HPDE6-E6E7 (cell line): Measurements from ENCODE around the gene ETFA.
"Not testable (repeated sequence)": the region's sequence is repeated elsewhere in the genome, so short reads cannot be mapped to it uniquely, and the experiment has no call there.

Source experiments
- DNase-seq: peaks from one replicate; pipeline ENCODE4 v3.0.0; 2011; ENCODE audit warnings: missing footprints; ENCODE audit errors: extremely low spot score

ETFA gene

DNA sequence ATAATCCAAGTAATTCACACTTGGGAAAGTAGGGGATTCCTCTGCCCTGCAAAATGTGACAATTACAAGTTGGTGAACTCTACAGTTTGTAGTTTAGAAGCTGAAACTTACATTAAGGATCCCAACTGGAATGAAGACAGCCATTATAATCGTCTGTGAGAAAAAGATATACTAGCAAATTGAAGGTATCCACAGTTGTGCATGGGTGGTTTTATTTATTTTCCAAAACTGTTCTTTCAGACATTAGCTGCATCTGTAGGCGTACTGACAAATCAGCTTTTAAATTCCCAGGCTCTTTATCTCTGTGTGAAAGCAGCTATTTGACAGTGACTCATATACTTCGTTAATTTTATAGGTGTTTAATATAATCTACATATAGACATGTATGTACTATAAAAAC lies 12.8 kb upstream of the ETFA start:
- no peak for DNase-seq

DNA sequence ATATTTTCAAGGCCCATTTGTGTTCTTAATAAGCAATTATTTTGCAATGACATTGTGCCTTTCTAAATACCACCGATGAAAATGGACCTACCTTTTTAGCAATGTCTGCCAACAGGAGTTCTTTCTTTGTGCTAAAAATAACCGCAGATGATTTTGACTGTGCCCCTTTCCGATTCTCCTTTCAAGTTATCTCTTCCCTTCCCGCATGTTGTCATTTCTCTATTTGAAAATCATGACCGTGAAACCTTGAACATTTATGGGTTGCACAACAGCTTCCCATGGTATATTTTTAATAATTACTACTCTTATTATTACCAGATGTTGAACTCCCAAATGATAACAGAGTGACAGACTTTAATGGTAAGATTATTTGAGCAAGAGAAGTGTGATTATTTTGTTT lies 10.3 kb upstream of the ETFA start:
- no peak for DNase-seq

DNA sequence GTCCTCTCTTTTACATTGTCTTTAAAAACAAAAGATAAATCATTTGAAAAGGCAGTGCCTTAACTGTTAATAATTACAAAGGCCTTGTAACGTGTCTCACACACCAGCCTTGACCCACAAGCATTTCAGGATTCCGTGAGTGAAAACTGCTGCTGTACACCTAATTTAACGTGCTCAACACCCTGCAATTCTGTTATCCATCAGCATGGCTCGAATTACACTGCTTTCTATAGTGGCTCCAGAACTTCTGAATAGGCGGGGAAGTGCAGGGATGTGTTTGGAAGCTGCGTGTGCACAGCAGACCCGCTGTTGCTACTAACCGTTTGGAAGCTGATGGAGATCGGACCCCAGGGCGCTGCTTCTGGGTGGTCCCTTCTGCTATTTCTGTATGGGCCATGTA lies 9.9 kb upstream of the ETFA start:
- no peak for DNase-seq

DNA sequence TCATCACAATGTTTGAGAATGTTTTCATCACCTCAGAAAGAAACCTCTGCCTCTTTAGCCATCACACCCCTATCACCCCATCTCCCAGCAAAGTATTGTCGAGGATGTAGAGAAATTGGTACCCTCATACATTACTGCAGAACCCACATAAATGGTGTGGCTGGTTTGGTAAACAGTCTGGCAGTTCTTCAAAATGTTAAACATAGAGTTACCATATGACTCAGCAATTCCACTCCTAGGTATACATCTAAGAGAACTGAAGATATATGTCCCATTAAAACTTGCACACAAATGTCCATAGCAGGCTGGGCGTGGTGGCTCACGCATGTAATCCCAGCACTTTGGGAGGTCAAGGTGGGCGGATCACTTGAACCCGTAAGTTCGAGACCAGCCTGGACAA lies 8.7 kb upstream of the ETFA start:
- no peak for DNase-seq

DNA sequence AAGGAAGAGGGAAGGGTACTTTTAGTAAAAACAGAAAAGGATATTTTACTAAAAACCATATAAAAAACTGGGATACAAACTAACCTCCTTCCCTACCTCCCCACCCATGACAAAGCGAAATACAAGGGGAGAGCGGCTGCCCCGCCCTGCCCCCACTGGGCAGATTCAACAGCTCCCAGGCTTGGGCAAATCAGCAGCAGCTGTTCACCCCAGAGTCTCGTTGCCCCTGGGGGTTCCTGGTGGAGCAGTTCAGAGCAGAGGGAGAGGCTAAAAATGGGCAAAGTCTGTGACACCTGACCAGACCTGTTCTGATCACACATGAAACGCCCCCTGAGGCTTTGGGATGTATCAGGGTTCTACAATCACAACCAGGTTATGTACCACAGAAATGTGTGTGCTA lies 2.5 kb upstream of the ETFA start:
- no peak for DNase-seq

DNA sequence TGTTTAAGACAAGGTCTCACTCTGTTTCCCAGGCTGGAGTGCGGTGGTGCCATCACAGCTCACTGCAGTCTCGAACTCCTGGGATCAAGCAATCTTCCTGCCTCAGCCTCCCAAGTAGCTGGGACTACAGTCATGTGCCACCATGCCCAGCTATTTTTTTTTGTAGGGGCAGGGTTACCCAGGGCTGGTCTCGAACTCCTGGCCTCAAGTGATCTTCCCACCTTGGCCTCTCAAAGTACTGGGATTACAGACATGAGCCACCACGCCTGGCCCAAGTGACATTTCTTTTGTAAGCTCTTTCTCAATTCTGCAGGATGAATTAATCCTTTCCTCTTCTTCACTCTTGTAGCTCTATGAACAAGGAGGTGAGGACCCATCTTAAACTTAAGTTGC lies 1.9 kb upstream of the ETFA start:
- not testable (repeated sequence) for DNase-seq

DNA sequence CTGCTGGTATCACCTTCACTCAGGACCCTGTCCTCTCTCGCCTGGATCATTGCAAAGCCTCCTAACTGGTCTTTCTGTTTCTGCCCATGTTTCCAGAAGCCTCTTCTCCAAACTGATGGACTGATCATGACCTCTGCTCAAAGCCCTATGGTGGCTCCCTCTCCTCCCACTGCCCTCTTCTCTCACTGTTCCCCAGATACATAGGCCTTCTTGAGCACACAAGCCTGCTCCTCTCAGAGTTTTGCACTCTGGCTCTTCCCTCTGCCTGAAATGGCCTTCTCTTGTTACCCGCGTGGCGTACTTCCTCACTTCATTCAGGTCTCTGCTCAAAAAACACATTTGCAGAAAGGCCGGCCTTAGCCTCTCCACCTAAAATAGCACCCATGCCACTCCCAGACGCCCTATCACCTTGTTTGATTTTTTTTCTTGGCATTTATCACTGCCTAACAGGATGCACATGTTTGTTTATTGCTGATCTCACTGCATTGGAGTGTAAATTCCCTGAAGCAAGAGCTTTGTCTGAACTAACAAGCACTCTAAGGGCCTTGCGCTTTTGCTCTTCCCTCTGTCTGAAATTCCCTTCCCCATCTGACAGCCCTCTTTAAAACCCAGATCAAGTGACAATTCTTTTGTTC lies 1.4 kb upstream of the ETFA start:
- peak; percentile 44 for DNase-seq

DNA sequence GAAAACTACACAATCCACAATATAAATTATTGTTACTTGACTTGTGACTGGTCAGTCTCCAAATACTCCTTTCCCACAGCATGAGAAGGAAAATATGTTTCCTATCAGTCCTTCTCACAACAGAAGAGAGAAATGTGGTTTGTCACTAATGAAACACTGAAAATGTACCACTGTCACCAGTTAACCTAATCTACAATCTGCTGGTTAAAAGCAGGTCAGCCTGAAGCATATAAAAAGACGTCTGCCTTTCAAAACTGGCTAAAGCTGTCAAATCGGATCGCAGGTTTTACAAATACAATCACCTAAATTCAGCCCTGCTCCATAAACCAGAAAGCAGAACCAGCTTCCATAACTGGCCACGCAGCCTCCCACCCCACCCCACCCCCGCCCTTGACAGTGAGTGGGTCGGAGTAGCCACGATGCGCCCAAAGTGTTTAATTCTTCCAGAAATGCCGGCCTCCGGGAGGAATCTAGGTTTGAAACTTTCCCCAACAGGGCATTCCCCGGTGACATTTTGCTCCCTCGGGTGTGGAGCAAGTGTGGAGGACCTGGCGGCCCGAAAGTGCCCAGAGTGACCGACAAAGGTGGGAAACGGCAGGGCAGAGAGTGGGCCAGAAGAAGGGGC lies 682 bp downstream of the ETFA start:
- peak; percentile 17 for DNase-seq

DNA sequence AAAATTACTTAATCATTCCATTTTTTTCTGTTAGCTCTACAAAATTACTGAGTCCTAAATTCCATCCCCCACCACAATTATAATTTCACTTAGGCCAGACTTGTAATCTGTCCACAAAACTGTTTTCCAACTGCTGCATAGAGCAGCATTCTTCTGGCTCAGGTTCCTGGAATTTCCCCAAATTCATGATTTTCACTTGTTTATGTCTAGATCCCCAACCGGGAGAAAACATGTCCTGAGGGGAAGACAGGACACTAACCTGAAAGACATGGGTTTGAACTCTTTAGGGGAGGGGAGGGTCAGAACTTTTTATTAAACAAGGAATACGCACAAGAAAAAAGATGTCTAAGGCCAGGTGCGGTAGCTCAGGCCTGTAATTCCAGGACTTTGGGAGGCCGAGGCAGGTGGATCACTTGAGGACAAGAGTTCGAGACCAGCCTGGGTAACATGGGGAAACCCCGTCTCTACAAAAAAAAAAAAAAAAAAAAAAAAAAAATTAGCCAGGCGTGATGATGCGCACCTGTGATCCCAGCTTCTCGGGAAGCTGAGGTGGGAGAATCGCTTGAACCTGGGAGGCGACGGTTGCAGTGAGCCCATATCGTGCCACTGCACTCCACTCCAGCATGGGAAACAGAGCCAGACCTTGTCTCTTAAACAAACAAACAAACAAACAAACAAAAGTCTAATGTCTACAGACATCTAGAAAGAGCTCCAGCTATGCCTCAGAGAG lies 1.5 kb downstream of the ETFA start:
- no peak for DNase-seq

DNA sequence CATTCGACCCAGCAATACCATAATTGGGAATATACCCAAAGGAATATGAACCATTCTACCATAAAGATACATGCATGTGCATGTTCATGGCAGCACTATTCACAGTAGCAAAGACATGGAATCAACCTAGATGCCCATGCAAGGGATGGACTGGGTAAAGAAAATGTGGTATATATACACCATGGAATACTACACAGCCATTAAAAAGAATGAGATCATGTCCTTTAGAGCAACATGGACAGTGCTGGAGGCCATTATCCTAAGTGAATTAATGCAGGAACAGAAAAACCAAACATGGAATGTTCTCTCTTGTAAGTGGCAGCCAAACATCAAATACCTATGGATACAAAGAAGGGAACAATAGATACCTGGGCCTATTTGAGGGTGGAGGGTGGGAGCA lies 7.4 kb downstream of the ETFA start:
- no peak for DNase-seq

DNA sequence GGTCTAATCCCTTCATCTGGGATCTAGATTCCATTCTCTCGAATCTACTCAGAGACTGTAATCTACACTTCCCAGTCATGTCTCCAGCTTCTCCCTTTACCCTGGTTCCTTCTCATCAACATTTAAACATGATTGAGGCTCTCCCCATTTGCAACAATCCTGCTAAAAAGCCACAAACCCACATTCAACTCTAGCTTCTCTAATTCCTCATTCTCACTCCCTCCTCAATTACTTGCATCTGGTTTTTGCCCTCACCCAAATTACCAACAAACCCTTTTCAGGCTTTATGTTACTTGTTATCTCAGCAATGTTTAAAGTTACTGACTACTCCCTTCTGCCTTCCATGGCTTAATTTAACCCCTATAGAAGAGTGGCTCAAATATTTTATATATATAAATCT lies 11.5 kb downstream of the ETFA start:
- no peak for DNase-seq

DNA sequence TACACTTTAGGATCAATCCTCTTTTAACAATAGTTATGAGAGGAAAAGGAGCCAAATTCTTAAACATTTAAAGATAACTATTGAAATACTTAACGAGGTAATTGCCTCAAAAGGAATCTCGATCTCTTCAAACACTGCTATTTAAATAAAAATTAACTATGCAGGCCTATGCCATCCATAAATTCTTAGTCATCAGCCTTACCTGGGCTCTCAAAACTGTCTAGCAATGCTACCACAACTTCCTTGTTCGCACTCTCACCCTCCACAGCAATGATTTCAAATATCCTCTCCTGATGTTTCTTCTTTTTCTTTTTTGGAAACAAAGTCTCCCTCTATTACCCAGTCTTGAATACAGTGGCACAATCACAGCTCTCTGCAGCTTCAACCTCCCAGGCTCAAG lies 12.3 kb downstream of the ETFA start:
- DNase-seq, result no peak

DNA sequence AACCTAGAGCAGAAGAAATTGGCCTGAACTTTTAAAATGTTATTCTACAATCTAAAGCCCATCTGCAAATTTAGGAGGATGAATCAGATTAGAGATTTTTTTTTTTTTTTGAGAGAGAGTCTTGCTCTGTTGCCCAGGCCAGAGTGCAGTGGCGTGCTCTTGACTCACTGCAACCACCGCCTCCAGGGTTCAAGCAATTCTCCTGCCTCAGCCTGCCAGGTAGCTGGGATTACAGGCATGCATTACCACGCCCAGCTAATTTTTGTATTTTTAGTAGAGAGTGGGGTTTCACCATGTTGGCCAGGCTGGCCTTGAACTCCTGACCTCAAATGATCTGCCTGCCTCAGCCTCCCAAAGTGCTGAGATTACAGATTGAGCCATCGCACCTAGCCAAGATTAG lies 13.3 kb downstream of the ETFA start:
- DNase-seq, result not testable (repeated sequence)

DNA sequence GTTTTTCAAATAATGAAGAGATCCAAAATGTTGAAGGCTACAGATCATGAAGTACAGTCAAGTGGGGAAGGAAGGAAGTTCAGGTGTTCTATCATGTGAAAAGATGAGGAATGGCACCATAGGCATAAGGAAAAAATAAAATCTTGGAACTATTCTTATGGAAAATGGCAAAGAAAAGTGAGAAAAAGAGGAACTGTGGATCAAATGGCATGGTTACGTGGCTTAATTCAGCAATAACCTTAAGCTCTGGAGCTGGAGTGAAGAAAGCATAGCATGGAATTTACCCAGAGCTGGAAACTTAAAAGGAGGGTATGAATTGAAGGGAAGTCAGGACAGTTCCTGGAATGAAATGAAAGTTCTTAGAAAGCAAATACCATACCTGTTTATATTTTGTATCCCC lies 14.4 kb downstream of the ETFA start:
- DNase-seq, result no peak

DNA sequence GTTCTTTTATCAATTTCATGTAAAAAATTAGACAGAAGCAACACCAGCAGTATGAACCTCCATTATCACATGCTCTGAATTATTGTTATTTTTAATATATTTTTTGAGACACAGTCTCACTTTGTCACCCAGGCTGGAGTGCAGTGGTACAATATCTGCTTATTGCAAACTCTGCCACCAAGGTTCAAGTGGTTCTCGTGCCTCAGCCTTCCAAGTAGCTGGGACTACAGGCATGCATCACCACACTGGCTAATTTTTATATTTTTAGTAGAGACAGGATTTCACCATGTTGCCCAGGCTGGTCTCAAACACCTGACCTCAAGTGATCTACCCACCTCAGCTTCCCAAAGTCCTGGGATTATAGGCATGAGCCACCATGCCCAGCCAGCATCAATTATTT lies 16.8 kb downstream of the ETFA start:
- not testable (repeated sequence) for DNase-seq

DNA sequence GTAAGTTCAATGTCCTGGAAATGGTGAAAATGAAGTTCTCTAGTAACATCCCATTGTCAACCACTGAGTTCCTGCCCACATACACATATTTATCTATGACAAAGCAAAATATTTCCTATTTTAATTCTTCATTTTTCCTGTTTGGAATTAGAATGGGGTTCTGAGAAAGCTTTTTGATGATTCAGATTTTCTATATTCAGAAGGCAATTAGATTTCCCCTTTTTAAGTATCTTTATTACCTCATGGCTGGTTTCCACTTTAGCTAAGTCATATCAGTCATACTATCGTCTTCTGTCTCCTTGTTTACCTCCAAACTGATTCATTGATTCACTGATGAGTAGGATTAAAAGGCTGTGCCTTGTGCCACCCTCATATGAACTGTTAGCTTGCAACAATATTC lies 17.9 kb downstream of the ETFA start:
- DNase-seq, result no peak

DNA sequence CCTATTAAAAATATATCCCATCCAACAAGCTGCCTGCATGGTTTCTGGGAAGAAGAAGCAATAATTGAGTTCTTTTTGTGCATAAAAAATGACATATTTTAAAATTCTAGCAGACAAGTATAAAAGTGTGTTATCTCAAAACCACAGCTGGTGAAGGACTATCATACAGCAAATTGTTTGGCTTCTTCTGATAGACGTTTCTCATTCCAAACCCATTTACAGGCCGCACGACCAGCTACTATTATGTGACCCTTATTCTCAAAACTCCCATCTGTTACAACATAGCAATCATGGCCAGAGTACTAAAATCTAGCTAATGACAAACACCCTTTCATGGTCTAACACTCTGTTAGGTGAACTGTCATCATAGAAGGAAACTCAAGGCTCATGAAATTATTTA lies 21.7 kb downstream of the ETFA start:
- no peak for DNase-seq

DNA sequence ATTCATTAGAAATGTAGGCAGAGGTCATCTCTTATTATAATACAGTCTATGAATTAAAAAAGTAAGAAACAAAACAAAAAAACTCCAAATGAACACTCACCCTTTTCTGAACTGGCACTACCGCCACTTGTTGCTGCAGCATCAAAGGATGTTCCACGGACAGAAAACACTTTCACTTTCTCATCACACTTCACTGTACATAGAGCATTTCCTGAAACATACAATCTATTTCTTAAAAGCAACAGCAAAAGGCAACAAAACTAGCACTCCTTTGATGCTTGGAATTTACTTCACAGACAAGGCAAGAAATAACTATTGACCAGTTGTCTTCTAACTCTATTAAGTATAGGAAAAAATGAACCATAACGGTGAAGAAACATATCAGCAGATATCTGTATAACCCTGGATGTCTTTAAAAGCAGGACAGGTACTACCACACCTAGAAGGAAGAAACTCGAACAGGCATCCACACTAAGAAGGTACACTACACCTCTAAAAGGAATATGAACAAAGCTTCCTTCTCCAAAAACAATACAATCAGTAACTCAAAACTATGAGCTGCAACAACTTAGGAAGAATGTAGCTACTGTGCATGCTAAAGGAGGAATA lies 24.9 kb downstream of the ETFA start:
- DNase-seq, result no peak

DNA sequence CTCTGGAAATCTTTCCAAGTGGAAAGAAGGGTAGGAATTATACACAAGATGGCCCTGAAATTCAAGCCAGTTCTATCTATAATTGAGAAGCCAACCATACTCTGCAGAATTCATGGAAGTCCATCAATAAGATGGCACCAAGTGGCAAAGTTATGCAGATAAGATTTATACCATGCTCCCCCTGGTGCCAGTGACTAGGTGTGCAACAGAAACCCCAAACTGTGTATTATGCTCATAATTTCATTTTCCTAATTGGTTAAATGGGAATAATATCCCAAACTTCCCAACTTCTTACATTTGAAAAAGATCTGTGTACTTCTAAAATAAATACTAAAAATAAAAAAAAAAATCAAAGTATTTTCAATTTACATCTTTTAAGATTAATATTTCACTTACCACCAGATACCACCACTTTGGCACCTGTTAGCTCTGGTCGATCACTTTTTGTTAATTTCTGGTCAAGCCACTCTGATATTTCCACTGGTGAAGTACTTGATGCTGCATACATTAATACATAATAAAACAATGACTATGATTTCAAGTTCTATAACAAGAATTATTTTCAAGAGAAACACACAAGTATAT lies 25.9 kb downstream of the ETFA start:
- DNase-seq, result peak; percentile 36

DNA sequence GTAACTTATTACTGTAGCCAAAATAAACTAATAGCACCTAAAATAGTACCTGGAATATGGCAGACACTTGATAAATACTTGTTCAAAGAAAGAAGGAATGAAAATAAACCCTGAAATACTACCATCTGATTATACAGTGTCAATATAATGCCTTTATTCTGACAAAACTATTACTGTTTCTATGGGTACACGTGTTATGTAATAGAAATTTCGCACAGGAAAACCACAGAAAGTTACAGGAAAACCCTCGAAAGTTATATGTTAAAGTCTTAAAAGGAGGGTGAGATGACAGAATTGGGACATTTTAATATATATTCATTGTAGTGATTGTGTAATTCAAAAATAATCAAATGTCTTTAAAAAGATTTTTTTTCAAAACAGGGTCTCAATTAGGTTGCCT lies 28.8 kb downstream of the ETFA start:
- DNase-seq, result no peak

DNA sequence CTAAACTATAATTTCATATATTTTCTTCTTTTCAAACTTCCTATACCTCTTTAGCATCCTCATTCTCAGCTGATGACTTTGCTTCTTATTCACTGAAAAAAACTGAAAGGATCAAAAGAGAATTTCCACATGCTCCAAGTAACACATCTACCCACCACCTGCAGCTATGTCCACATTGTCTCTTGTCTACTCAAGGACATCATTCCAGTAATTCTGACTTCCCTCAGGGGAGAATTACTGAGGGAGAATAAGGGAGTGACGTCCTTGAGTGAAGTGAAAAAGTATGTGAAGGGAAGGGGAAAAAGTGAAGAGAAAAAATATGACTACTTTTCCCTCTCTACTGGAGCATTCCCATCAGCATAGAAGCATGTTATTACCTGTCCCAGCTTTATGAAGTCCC lies 32.6 kb downstream of the ETFA start:
- DNase-seq, result no peak

DNA sequence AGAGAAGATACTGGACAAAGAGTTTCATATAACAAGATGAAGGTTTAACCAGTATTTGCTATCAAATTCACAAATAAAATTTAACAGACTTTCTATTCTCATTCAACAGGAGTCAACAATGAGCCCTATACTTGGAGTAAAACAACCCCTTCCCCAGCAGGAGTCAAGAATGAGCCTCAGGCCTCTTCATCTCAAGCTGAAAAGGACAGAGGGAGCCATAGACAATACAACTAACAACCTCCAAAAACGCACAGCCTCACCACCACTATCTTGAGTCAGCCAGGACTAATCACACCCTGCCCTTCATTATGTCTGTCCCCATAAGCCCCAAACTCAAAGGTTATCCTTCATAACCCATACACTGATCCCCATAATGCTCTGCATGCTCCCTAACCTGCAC lies 36.4 kb downstream of the ETFA start:
- no peak for DNase-seq

DNA sequence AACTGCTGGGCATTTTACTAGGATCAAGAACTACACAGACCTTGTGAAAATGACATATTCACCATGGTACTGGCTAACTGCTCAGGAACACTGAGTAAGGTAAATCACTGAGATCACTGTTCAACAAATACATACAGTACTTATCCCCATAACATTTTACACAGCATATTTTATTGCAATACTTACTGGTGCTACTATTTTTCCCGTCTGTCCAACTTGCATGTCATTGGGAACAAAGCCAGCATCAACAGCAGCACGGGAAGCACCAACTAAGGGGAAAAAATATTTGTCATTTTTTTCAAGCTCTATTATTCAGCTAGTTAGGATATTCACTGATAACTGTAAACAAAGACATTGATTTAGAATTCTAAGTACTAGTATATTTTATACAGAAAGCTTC lies 37.0 kb downstream of the ETFA start:
- DNase-seq, result no peak
